ENCODE data around the gene PDGFRB.

PDGFRB gene

DNA sequence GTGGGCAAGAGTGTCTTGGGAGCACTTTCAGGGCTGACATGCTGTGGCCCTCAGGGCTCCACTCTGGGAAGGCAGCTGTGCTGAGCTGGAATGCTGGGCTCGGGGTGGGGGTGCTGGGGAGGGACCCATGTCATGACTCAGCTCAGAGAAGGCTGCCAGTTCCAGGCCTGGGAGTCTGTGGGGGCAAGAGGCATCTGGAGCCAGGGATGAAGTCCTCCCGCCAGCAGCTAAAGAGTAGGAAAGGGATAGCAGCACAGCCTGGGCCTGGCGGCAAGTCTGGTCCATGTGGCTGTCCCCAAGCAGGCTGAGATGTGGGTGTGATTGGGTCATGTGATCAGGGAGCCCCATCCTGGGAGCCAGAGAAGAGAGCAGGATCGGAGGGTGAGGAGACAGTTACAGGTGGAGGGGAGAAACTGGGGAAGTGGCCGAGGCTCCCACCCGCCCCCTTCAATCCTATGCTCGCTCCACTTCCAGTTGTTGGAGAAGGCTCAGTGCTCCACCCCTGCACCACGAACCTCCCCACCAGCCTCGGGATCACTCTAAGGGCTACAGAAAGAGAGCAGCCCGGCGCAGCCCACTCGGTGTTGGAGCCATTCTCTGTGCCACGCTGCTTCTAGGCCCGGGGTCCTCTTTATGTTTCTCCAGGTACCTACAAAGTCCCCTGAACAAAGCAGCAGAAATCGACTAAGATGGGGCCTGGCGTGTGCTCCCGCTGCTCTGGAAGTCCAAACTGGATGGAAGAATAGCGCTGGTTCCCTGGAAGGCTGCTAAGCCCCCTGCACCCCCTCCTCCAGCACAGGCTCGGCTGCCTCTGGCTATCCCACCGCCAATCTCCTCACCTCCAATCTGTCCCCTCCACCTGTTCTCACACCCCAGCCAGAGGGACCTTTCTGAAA is 12.0 kb downstream of the PDGFRB start:
- DNase-seq (ENCODE audit: low read depth), result no peak
- no peak overlapping the region for H3K4me3 ChIP-seq (ENCODE audit: low read depth, low read length)
- no peak for TF ChIP-seq CTCF (IDR thresholded peaks at IDR 0.05; ENCODE audit: insufficient read depth, low read depth, low read length, missing control alignments)

- no peak for DNase-seq (ENCODE audit: low read depth)
- TF ChIP-seq CTCF (IDR thresholded peaks at IDR 0.05; ENCODE audit: insufficient read depth, low read depth, low read length, missing control alignments), result no peak
- no peak overlapping the region for H3K4me3 ChIP-seq (ENCODE audit: low read depth, low read length)
These were observed 12.7 kb downstream of the PDGFRB start for GRCh38 chr5:150142959-150143349.

DNA sequence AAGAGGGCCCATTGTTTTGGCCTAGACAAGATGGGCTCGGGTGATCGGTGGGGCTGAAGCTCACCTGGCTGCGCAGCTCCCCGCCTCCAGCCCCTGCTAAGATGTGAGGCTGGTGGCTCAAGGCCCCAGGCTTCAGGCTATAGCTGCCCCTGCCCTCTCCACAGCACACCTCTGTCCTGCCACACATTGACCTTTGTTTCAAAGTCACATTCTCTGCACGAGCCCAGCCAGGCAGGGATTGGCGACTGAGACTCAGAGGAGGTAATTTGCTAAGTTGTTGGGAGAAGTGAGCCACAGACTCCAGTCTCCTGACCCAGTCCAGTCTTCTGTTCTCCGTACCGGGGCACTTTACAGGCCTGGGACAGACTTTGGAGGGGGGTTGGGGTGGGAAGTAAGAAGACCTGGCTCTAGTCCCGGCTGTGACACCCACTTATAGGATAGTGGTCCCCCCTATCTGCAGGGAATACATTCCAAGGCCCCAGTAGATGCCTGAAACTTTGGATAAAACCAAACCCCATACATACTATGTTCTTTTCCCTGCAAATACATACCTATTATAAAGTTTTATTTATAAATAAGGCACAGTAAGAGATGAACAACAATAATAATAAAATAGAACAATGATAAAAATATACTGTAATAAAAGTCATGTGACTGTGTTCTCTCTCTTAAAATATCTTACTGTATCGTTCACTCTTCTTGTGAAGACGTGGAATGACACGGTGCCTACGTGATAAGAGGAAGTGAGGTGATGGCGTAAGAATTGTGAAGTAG is 13.3 kb downstream of the PDGFRB start:
- no peak for DNase-seq (ENCODE audit: low read depth)
- no peak for TF ChIP-seq CTCF (IDR thresholded peaks at IDR 0.05; ENCODE audit: insufficient read depth, low read depth, low read length, missing control alignments)
- H3K4me3 ChIP-seq (ENCODE audit: low read depth, low read length), result no peak overlapping the region

DNA sequence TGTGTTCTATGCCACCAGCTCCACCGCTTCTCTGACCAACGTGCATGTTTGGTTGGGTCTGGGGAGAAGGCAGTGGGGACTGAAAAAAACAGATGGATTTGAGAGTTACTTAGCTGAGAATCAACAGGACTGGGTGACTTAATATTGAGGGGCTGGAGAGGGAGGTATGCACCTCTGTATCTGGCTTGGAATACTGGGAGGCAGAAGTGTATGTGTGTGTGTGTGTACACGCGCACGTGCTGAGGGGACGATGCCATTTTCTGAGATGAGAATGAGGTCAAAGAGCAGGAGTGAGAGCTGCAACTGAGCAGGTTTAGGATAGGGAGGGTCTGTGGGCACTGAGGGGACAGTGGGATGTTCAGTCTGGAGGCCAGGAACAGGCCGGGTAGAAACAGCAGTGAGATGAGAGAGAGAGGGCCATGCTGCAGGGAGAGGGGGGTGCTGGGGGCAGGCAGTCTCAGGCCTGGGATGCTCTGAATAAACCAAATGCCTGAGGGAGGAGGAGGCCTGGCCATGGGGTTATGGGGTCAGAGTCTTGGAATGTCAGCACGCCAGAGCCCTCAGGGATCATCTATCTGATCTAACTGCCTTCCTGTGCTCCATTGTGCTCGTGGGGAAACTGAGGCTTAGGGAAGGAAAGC is 14.0 kb downstream of the PDGFRB start:
- no peak overlapping the region for H3K4me3 ChIP-seq (ENCODE audit: low read depth, low read length)
- no peak for TF ChIP-seq CTCF (IDR thresholded peaks at IDR 0.05; ENCODE audit: insufficient read depth, low read depth, low read length, missing control alignments)
- no peak for DNase-seq (ENCODE audit: low read depth)

GRCh38 chr5:150140830-150141229 is 14.8 kb downstream of the PDGFRB start:
- DNase-seq (ENCODE audit: low read depth), result no peak
- no peak overlapping the region for H3K4me3 ChIP-seq (ENCODE audit: low read depth, low read length)
- no peak for TF ChIP-seq CTCF (IDR thresholded peaks at IDR 0.05; ENCODE audit: insufficient read depth, low read depth, low read length, missing control alignments)

DNA sequence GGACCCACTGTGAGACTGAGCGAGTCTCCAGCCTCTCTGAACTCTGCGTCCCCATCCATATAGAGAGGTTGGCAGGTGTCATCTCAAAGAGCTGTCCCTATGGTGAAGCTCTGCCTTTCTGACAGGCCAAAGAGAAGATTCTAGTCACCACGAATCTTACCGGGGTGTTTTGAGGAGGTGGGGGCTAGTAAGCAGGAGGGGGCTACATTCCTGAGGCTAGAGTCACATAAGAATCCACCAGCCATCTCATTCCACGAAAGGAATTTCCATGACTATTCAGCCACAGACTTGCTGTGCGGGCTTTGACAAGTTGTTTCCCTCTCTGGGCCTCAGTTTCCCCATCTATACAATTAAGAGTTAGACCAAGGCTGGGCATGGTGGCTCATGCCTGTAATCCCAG is 16.3 kb downstream of the PDGFRB start:
- no peak overlapping the region for H3K4me3 ChIP-seq (ENCODE audit: low read depth, low read length)
- TF ChIP-seq CTCF (IDR thresholded peaks at IDR 0.05; ENCODE audit: insufficient read depth, low read depth, low read length, missing control alignments), result no peak
- DNase-seq (ENCODE audit: low read depth), result no peak
